Neural crest cell (in vitro differentiated cells): ENCODE measurements around the gene ZFTA. TPM values are rescaled to one million over a fixed set of nuclear protein-coding genes. Genes with fewer than 3 reads are reported as not detected.

Experiments used
- DNase-seq: peaks from one replicate; pipeline ENCODE4 v3.0.0; 2021; ENCODE audit warnings: low read depth, mixed read lengths, low spot score
- H3K27ac Mint-ChIP-seq: one replicate; pipeline ENCODE4 v1.8.0; 2021; ENCODE audit warnings: mild to moderate bottlenecking, mixed read lengths; ENCODE audit not compliant: unreplicated experiment
- H3K27me3 Mint-ChIP-seq: 2 replicates; pipeline ENCODE4 v1.8.0; 2021; ENCODE audit warnings: low read depth, mild to moderate bottlenecking, mixed read lengths
- H3K36me3 Mint-ChIP-seq: 2 replicates; pipeline ENCODE4 v1.8.0; 2021; ENCODE audit warnings: low read depth, mild to moderate bottlenecking, mixed read lengths
- H3K4me1 Mint-ChIP-seq: 2 replicates; pipeline ENCODE4 v1.8.0; 2021; ENCODE audit warnings: mixed read lengths
- H3K4me3 Mint-ChIP-seq: one replicate; pipeline ENCODE4 v1.8.0; 2021; ENCODE audit warnings: mild to moderate bottlenecking, mixed read lengths
- H3K9me3 Mint-ChIP-seq: 2 replicates; pipeline ENCODE4 v1.8.0; 2021; ENCODE audit warnings: mixed read lengths
- CTCF ChIP-seq: fragments of 200-600 bp; sonication (generic); conservative IDR thresholded peaks from 2 replicates; pipeline ENCODE4 v1.5.0; 2021; ENCODE audit warnings: antibody characterized with exemption, mild to moderate bottlenecking
- long read RNA-seq: library from polyadenylated mRNA; unstranded; transcript quantifications from one replicate; pipeline ENCODE4 v2.0.0, GENCODE V29; 2020
- total RNA-seq: library from RNA; stranded (reverse); gene quantifications from 2 replicates; pipeline ENCODE4 v1.2.1, GENCODE V29; 2021

Gene ZFTA
- 67.2 and 67.8 TPM in 2 replicates for total RNA-seq
- long read RNA-seq, partial matches to known transcripts = 0 of 22 reads
- long read RNA-seq, other reads (novel, unspliced or antisense) = 22 of 22 reads

- H3K4me1 Mint-ChIP-seq = peaks cover 39% of the 10 kb centered on the region
- peaks cover 26% of the 10 kb centered on the region for H3K27me3 Mint-ChIP-seq
- TF ChIP-seq CTCF = peak; percentile 77
- H3K4me3 Mint-ChIP-seq = peak within 1 kb of the TSS; percentile 96
- H3K9me3 Mint-ChIP-seq = no peaks in the 10 kb centered on the region
- peak within 1 kb of the TSS; percentile 72 for H3K27ac Mint-ChIP-seq
- no peaks in the 10 kb centered on the region for H3K36me3 Mint-ChIP-seq
- DNase-seq = peak; percentile 83
These were observed at the start of gene ZFTA for GRCh38 chr11:63768237-63769041. TSS of gene ZFTA (minus strand) at chr11:63768775. CDS start at chr11:63768622, 153 bp downstream.

- peaks cover 28% of the 10 kb centered on the region for H3K36me3 Mint-ChIP-seq
- no peak for TF ChIP-seq CTCF
- H3K27me3 Mint-ChIP-seq = no peaks in the 10 kb centered on the region
- H3K27ac Mint-ChIP-seq = no peak overlapping the region
- no peak overlapping the region for H3K4me3 Mint-ChIP-seq
- H3K9me3 Mint-ChIP-seq = no peaks in the 10 kb centered on the region
- H3K4me1 Mint-ChIP-seq = peaks cover 24% of the 10 kb centered on the region
- no peak for DNase-seq
These were observed 49.4 kb upstream of the ZFTA start for GRCh38 chr11:63817758-63818498.

GRCh38 chr11:63816732-63817131 is 48.2 kb upstream of the ZFTA start:
- H3K27me3 Mint-ChIP-seq = no peaks in the 10 kb centered on the region
- no peak overlapping the region for H3K27ac Mint-ChIP-seq
- H3K4me1 Mint-ChIP-seq = peaks cover 34% of the 10 kb centered on the region
- H3K4me3 Mint-ChIP-seq = peak overlapping the region; percentile 16
- no peak for TF ChIP-seq CTCF
- no peaks in the 10 kb centered on the region for H3K9me3 Mint-ChIP-seq
- peaks cover 22% of the 10 kb centered on the region for H3K36me3 Mint-ChIP-seq
- no peak for DNase-seq

GRCh38 chr11:63816166-63816565 is 47.6 kb upstream of the ZFTA start:
- Mint-ChIP-seq H3K4me3 (peak overlapping the region; percentile 16), H3K27me3 (no peaks in the 10 kb centered on the region), H3K36me3 (peaks cover 19% of the 10 kb centered on the region), H3K4me1 (peaks cover 38% of the 10 kb centered on the region), H3K27ac (no peak overlapping the region), H3K9me3 (no peaks in the 10 kb centered on the region)
- DNase-seq = no peak
- no peak for TF ChIP-seq CTCF

- peaks cover 38% of the 10 kb centered on the region for H3K4me1 Mint-ChIP-seq
These were observed 45.8 kb upstream of the ZFTA start for GRCh38 chr11:63814383-63814736.

More at GRCh38 chr11:63814383-63814736, 45.8 kb upstream of the ZFTA start:
- TF ChIP-seq CTCF = no peak
- no peaks in the 10 kb centered on the region for H3K9me3 Mint-ChIP-seq
- no peak for DNase-seq
- no peak overlapping the region for H3K27ac Mint-ChIP-seq
- no peaks in the 10 kb centered on the region for H3K27me3 Mint-ChIP-seq
- peaks cover 10% of the 10 kb centered on the region for H3K36me3 Mint-ChIP-seq
- H3K4me3 Mint-ChIP-seq = peak overlapping the region; percentile 95
